ENCODE data around the gene PSKH1. TPM values are rescaled to one million over a fixed set of nuclear protein-coding genes. Genes with fewer than 3 reads are reported as not detected.

The PSKH1 gene
- total RNA-seq, 2 experiments from 2014 or later = 20.0 to 22.8 TPM

GRCh38 chr16:67924140-67924906 is 31.3 kb downstream of the PSKH1 start:
- Mint-ChIP-seq H3K4me3 (no peak overlapping the region), H3K36me3 (ENCODE audit: low read depth) (peaks cover 2% of the 10 kb centered on the region), H3K9me3 (ENCODE audit: insufficient read depth) (no peaks in the 10 kb centered on the region), H3K27ac (no peak overlapping the region), H3K27me3 (ENCODE audit: low read depth) (no peaks in the 10 kb centered on the region), H3K4me1 (ENCODE audit: low read depth) (peaks cover 8% of the 10 kb centered on the region)
- ATAC-seq = no peak
- CTCF ChIA-PET = interaction anchor here (1.0 to 2.3 kb wide), 4 partner anchors 14 to 116 kb away, joined by 4 to 12 read pairs (median 4); partner anchors contain the start of gene NRN1L
- no peak for DNase-seq
- POLR2A ChIA-PET = interaction anchor here (4.6 kb wide), 1 partner anchor 12 kb away, joined by 19 read pairs; the partner anchor contains the start of gene PSMB10

DNA sequence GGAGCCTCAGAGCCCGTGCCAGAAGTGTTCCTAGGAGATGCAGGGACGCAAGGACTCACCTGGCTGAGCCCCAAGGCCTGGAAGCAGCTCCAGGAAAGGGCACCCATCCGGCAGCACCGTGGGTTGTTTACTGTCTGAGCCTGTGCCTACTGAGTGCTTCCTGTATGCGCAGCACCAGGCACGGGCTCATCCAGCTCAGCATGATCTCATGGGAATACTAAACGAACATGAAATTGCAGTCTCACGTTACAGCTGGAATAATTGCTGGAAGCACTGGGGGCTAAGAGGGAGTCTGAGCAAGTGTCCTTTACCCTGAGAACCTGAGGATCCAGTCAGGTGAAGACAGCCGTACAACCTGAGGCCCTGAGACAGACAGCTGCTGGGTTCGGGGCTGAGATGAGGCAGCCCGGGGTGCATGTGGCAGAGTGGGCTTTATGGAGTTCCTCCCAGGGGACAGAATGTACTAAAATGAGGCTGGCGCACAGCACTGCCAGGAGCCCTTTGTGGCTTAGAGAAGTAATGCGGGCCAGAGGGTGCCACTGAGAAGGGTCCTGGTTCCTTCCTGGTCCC is 33.2 kb downstream of the PSKH1 start:
- DNase-seq (no peak), ATAC-seq (no peak)
- H3K4me1 Mint-ChIP-seq (ENCODE audit: low read depth) = peaks cover 8% of the 10 kb centered on the region
- no peak overlapping the region for H3K27ac Mint-ChIP-seq
- CTCF ChIA-PET = interaction anchor here (0.8 to 2.3 kb wide), 3 partner anchors 11 to 42 kb away, joined by 3 to 12 read pairs (median 3); partner anchors contain the start of genes NRN1L and PSMB10
- H3K9me3 Mint-ChIP-seq (ENCODE audit: insufficient read depth) = no peaks in the 10 kb centered on the region
- H3K27me3 Mint-ChIP-seq (ENCODE audit: low read depth) = no peaks in the 10 kb centered on the region
- peaks cover 10% of the 10 kb centered on the region for H3K36me3 Mint-ChIP-seq (ENCODE audit: low read depth)
- POLR2A ChIA-PET = interaction anchor here (0.8 to 4.6 kb wide), 2 partner anchors 10 to 53 kb away, joined by 3 to 19 read pairs; partner anchors contain the start of gene PSMB10
- H3K4me3 Mint-ChIP-seq = no peak overlapping the region

DNA sequence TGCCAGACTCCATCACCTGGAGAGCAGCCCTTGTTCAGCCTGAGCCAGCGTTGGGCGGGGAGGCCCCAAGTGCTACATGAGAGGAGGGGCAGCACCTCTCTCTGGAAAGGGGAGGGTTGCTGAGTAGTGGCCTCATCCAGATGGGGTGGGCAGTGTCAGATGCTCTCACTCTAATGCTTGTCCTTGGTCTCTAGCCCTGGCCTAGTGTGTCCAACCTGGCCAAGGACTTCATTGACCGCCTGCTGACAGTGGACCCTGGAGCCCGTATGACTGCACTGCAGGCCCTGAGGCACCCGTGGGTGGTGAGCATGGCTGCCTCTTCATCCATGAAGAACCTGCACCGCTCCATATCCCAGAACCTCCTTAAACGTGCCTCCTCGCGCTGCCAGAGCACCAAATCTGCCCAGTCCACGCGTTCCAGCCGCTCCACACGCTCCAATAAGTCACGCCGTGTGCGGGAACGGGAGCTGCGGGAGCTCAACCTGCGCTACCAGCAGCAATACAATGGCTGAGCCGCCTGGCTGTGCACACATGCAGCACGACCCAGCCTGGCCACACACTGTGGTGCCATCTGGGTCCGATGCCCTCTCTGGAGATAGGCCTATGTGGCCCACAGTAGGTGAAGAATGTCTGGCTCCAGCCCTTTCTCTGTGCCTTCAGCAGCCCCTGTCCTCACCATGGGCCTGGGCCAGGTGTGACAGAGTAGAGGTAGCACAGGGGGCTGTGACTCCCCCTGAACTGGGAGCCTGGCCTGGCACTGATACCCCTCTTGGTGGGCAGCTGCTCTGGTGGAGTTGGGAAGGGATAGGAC is 34.3 kb downstream of the PSKH1 start:
- DNase-seq = no peak
- ChIA-PET POLR2A (interaction anchor here (0.9 kb wide), 1 partner anchor 17 kb away, joined by 6 read pairs; no protein-coding TSS in a partner anchor), CTCF (interaction anchor here (1.0 to 2.8 kb wide), 8 partner anchors 12 to 138 kb away, joined by 3 to 16 read pairs (median 4); partner anchors contain the start of gene NRN1L)
- Mint-ChIP-seq H3K4me1 (ENCODE audit: low read depth) (peaks cover under 1% of the 10 kb centered on the region), H3K27ac (no peak overlapping the region), H3K9me3 (ENCODE audit: insufficient read depth) (no peaks in the 10 kb centered on the region), H3K36me3 (ENCODE audit: low read depth) (peaks cover 16% of the 10 kb centered on the region), H3K27me3 (ENCODE audit: low read depth) (no peaks in the 10 kb centered on the region), H3K4me3 (no peak overlapping the region)
- ATAC-seq = no peak

GRCh38 chr16:67928147-67928546 is 35.1 kb downstream of the PSKH1 start:
- POLR2A ChIA-PET = interaction anchor here (0.9 to 1.5 kb wide), 2 partner anchors 42 to 123 kb away, joined by 3 read pairs; no protein-coding TSS in a partner anchor
- peak overlapping the region; percentile 49 for H3K27ac Mint-ChIP-seq
- H3K4me1 Mint-ChIP-seq (ENCODE audit: low read depth) = no peaks in the 10 kb centered on the region
- H3K36me3 Mint-ChIP-seq (ENCODE audit: low read depth) = peaks cover 19% of the 10 kb centered on the region
- no peaks in the 10 kb centered on the region for H3K9me3 Mint-ChIP-seq (ENCODE audit: insufficient read depth)
- H3K27me3 Mint-ChIP-seq (ENCODE audit: low read depth) = no peaks in the 10 kb centered on the region
- DNase-seq (no peak), ATAC-seq (no peak)
- H3K4me3 Mint-ChIP-seq = no peak overlapping the region
- CTCF ChIA-PET = interaction anchor here (1.0 to 2.8 kb wide), 11 partner anchors 10 to 137 kb away, joined by 3 to 16 read pairs (median 3); partner anchors contain the start of genes NRN1L and PSKH1

DNA sequence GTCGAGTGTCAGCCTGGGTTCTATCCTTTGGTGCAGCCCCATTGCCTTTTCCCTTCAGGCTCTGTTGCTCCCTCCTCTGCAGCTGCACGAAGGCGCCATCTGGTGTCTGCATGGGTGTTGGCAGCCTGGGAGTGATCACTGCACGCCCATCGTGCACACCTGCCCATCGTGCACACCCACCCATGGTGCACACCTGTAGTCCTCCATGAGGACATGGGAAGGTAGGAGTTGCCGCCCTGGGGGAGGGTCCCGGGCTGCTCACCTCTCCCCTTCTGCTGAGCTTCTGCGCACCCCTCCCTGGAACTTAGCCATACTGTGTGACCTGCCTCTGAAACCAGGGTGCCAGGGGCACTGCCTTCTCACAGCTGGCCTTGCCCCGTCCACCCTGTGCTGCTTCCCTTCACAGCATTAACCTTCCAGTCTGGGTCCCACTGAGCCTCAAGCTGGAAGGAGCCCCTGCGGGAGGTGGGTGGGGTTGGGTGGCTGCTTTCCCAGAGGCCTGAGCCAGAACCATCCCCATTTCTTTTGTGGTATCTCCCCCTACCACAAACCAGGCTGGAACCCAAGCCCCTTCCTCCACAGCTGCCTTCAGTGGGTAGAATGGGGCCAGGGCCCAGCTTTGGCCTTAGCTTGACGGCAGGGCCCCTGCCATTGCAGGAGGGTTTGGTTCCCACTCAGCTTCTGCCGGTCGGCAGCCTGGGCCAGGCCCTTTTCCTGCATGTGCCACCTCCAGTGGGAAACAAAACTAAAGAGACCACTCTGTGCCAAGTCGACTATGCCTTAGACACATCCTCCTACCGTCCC is 35.7 kb downstream of the PSKH1 start:
- peak; percentile 86 for ATAC-seq
- DNase-seq = peak; percentile 87
- CTCF ChIA-PET = interaction anchor here (0.8 to 2.8 kb wide), 14 partner anchors 11 to 265 kb away, joined by 3 to 16 read pairs (median 3); partner anchors contain the start of genes NRN1L and PSKH1
- Mint-ChIP-seq H3K4me1 (ENCODE audit: low read depth) (peaks cover 2% of the 10 kb centered on the region), H3K9me3 (ENCODE audit: insufficient read depth) (no peaks in the 10 kb centered on the region), H3K4me3 (no peak overlapping the region), H3K27me3 (ENCODE audit: low read depth) (no peaks in the 10 kb centered on the region), H3K36me3 (ENCODE audit: low read depth) (peaks cover 22% of the 10 kb centered on the region), H3K27ac (no peak overlapping the region)
- POLR2A ChIA-PET = interaction anchor here (0.9 to 1.5 kb wide), 2 partner anchors 43 to 123 kb away, joined by 3 read pairs; no protein-coding TSS in a partner anchor

- Mint-ChIP-seq H3K9me3 (ENCODE audit: insufficient read depth) (no peaks in the 10 kb centered on the region), H3K4me1 (ENCODE audit: low read depth) (peaks cover 17% of the 10 kb centered on the region), H3K27me3 (ENCODE audit: low read depth) (no peaks in the 10 kb centered on the region), H3K36me3 (ENCODE audit: low read depth) (peaks cover 36% of the 10 kb centered on the region), H3K4me3 (no peak overlapping the region), H3K27ac (peak overlapping the region; percentile 55)
- DNase-seq (no peak), ATAC-seq (no peak)
- POLR2A ChIA-PET = interaction anchor here (1.7 kb wide), 1 partner anchor 9 kb away, joined by 5 read pairs; no protein-coding TSS in a partner anchor
- CTCF ChIA-PET = interaction anchor here (1.4 to 2.8 kb wide), 2 partner anchors 47 to 409 kb away, joined by 3 to 16 read pairs; partner anchors contain the start of gene NRN1L
Measured at GRCh38 chr16:67930191-67930590, 37.1 kb downstream of the PSKH1 start.

DNA sequence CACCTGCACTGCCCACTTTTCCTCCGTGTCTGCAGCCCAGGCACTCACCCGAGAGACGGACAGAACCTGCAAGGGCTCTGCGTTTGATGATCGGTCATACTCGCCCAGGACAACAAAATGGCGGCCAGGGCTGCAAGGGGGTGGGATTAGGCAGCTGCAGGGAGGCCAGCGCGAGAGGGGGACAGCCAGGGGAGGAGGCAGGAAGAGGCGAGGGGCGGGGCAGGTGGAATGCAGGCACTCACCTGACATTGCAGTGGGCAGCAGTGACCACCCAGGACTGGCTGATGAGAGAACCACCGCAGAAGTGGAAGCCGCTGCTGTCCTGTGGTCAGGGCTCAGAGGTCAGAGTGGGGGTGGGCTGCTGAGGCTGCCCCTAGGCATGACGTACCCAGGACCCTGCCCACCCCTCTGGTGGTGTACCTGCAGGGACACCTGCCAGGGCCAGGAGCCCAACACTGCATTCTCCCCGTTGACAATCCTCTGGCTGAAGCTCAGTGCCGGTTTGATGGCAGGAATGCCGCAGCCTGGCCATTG is 37.7 kb downstream of the PSKH1 start:
- Mint-ChIP-seq H3K36me3 (ENCODE audit: low read depth) (peaks cover 42% of the 10 kb centered on the region), H3K27ac (no peak overlapping the region), H3K27me3 (ENCODE audit: low read depth) (no peaks in the 10 kb centered on the region), H3K4me3 (no peak overlapping the region), H3K4me1 (ENCODE audit: low read depth) (peaks cover 20% of the 10 kb centered on the region), H3K9me3 (ENCODE audit: insufficient read depth) (no peaks in the 10 kb centered on the region)
- DNase-seq = no peak
- ATAC-seq = no peak
- POLR2A ChIA-PET = interaction anchor here (0.8 to 1.7 kb wide), 5 partner anchors 8 to 151 kb away, joined by 3 to 7 read pairs (median 3); no protein-coding TSS in a partner anchor
- CTCF ChIA-PET = interaction anchor here (1.3 to 2.9 kb wide), 4 partner anchors 10 to 410 kb away, joined by 3 to 12 read pairs (median 4); no protein-coding TSS in a partner anchor

GRCh38 chr16:67931712-67932461 is 38.8 kb downstream of the PSKH1 start, which contains the start of gene CTRL:
TSS of gene CTRL (minus strand) at chr16:67931862. CDS start at chr16:67931852, 10 bp downstream.
- ATAC-seq (no peak), DNase-seq (no peak)
- no peaks in the 10 kb centered on the region for H3K9me3 Mint-ChIP-seq (ENCODE audit: insufficient read depth)
- peaks cover 21% of the 10 kb centered on the region for H3K4me1 Mint-ChIP-seq (ENCODE audit: low read depth)
- peaks cover 49% of the 10 kb centered on the region for H3K36me3 Mint-ChIP-seq (ENCODE audit: low read depth)
- H3K4me3 Mint-ChIP-seq = no peak within 1 kb of the TSS
- POLR2A ChIA-PET = interaction anchor here (0.6 to 1.2 kb wide), 4 partner anchors 10 to 50 kb away, joined by 3 to 7 read pairs (median 4); no protein-coding TSS in a partner anchor
- CTCF ChIA-PET = interaction anchor here (1.3 to 2.9 kb wide), 4 partner anchors 9 to 411 kb away, joined by 3 to 12 read pairs (median 4); no protein-coding TSS in a partner anchor
- H3K27me3 Mint-ChIP-seq (ENCODE audit: low read depth) = no peaks in the 10 kb centered on the region
- peak within 1 kb of the TSS; percentile 69 for H3K27ac Mint-ChIP-seq

DNA sequence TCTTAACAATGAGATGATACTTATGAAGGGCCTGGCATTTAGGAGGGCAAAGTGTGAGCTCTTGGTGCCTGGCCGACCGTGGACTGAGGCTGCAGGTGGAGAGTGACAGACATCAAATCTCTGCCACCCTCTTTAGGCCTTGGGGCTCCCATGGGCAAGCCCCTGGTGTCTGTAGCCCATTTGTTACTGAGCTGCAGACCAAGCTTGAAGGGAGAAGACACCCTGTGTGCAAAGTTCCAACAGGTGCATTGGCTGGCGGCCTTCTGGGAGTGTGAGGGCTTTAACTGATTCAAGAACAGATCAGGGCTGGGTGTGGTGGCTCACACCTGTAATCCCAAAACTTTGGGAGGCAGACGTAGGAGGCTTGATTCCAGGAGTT is 39.4 kb downstream of the PSKH1 start:
- Mint-ChIP-seq H3K36me3 (ENCODE audit: low read depth) (peaks cover 52% of the 10 kb centered on the region), H3K27ac (peak overlapping the region; percentile 55), H3K4me3 (no peak overlapping the region), H3K9me3 (ENCODE audit: insufficient read depth) (no peaks in the 10 kb centered on the region), H3K4me1 (ENCODE audit: low read depth) (peaks cover 27% of the 10 kb centered on the region), H3K27me3 (ENCODE audit: low read depth) (no peaks in the 10 kb centered on the region)
- DNase-seq = no peak
- CTCF ChIA-PET = interaction anchor here (1.1 to 2.9 kb wide), 2 partner anchors 49 to 214 kb away, joined by 3 to 12 read pairs; no protein-coding TSS in a partner anchor
- POLR2A ChIA-PET = interaction anchor here (0.6 kb wide), 1 partner anchor 21 kb away, joined by 4 read pairs; no protein-coding TSS in a partner anchor
- ATAC-seq = no peak

Measured in activated CD8-positive, alpha-beta T cell treated with anti-CD3 and anti-CD28 coated beads, Interleukin-2, amount 10 ng/mL, durations not matched to agents 7 days and 5 days (primary cell).